CD4-positive, alpha-beta memory T cell (primary cell): ENCODE measurements around the gene GRAMD1C. TPM values are rescaled to one million over a fixed set of nuclear protein-coding genes. Genes with fewer than 3 reads are reported as not detected.

Source experiments
- CTCF ChIA-PET: fragments of 350-600 bp; sonication (Branson Sonifier 250); formaldehyde crosslinking; loops from one replicate; lab custom pipeline; 2021; ENCODE audit warnings: inconsistent platforms; ENCODE audit not compliant: partially characterized antibody; lab: Charles Lee
- POLR2A ChIA-PET: fragments of 350-600 bp; sonication (Branson Sonifier 250); formaldehyde crosslinking; loops from one replicate; lab custom pipeline; 2021; ENCODE audit not compliant: partially characterized antibody; lab: Charles Lee
- DNase-seq, 5 donors: peaks; one replicate each; pipeline versions ENCODE4 v3.0.0 to v3.0.0-alpha.2; 2020 to 2022; ENCODE audit warnings: mixed read lengths in 1 of 5
- H3K27ac ChIP-seq: one replicate; pipeline ENCODE4 v1.7.0; 2013; ENCODE audit warnings: low read depth, low read length
- H3K27me3 ChIP-seq: 2 replicates; pipeline ENCODE4 v1.7.0; 2013; ENCODE audit warnings: mild to moderate bottlenecking, low read length, moderate library complexity; ENCODE audit not compliant: insufficient read depth
- H3K36me3 ChIP-seq: 2 replicates; pipeline ENCODE4 v1.7.0; 2013; ENCODE audit warnings: mild to moderate bottlenecking, low read length, moderate library complexity; ENCODE audit not compliant: insufficient read depth
- H3K4me1 ChIP-seq: 2 replicates; pipeline ENCODE4 v1.7.0; 2013; ENCODE audit warnings: mild to moderate bottlenecking, low read length, moderate library complexity; ENCODE audit not compliant: insufficient read depth
- H3K4me3 ChIP-seq, 2 donors: one replicate each; pipeline ENCODE4 v1.7.0; 2013; ENCODE audit warnings: low read length in 2 of 2, mild to moderate bottlenecking in 1 of 2
- H3K9me3 ChIP-seq, 2 donors: one replicate each; pipeline ENCODE4 v1.7.0; 2013; ENCODE audit warnings: low read length in 2 of 2, control low read depth in 1 of 2; ENCODE audit not compliant: control insufficient read depth in 1 of 2
- H3K27ac Mint-ChIP-seq, 7 donors: one replicate each; pipeline ENCODE4 v1.8.0; 2020 to 2021; ENCODE audit warnings: mixed read lengths in 7 of 7, mild to moderate bottlenecking in 6 of 7, inconsistent platforms in 3 of 7, moderate library complexity in 3 of 7
- H3K27me3 Mint-ChIP-seq, 2 donors: one replicate each; pipeline ENCODE4 v1.8.0; 2020 to 2021; ENCODE audit warnings: mixed read lengths in 2 of 2
- H3K36me3 Mint-ChIP-seq, 2 donors: one replicate each; pipeline ENCODE4 v1.8.0; 2020 to 2021; ENCODE audit warnings: mixed read lengths in 2 of 2, inconsistent platforms in 1 of 2, mild to moderate bottlenecking in 1 of 2
- H3K4me1 Mint-ChIP-seq, 4 donors: one replicate each; pipeline ENCODE4 v1.8.0; 2020 to 2021; ENCODE audit warnings: mixed read lengths in 4 of 4, mild to moderate bottlenecking in 1 of 4
- H3K4me3 Mint-ChIP-seq, 8 donors: one replicate each; pipeline ENCODE4 v1.8.0; 2020 to 2021; ENCODE audit warnings: mixed read lengths in 8 of 8, mild to moderate bottlenecking in 7 of 8, moderate library complexity in 6 of 8, inconsistent platforms in 3 of 8
- H3K9me3 Mint-ChIP-seq, 8 donors: one replicate each; pipeline ENCODE4 v1.8.0; 2020 to 2021; ENCODE audit warnings: mixed read lengths in 8 of 8, mild to moderate bottlenecking in 5 of 8, inconsistent platforms in 3 of 8, moderate library complexity in 1 of 8
- intact Hi-C: fragments of 100-400 bp; cut with micrococcal nuclease; formaldehyde crosslinking; loops from one replicate; pipeline ENCODE4 v1.15.1; 2023
- polyA plus RNA-seq, 2 donors: library from polyadenylated mRNA; unstranded; fragments of 300-500 nt; fragmentation: Illumina TruSeq; gene quantifications; one replicate each; pipeline ENCODE4 v1.2.3, GENCODE V29; 2021
- total RNA-seq, 2 experiments: library from RNA; stranded (reverse); gene quantifications; one replicate each; pipeline ENCODE4 v1.2.3, GENCODE V29; 2021

The GRAMD1C gene
- total RNA-seq: 1 to 10 TPM; 2.6 to 2.8 TPM
- polyA plus RNA-seq: under 1 TPM in 1 of 2 donors, not detected in 1; 0.45 TPM

DNA sequence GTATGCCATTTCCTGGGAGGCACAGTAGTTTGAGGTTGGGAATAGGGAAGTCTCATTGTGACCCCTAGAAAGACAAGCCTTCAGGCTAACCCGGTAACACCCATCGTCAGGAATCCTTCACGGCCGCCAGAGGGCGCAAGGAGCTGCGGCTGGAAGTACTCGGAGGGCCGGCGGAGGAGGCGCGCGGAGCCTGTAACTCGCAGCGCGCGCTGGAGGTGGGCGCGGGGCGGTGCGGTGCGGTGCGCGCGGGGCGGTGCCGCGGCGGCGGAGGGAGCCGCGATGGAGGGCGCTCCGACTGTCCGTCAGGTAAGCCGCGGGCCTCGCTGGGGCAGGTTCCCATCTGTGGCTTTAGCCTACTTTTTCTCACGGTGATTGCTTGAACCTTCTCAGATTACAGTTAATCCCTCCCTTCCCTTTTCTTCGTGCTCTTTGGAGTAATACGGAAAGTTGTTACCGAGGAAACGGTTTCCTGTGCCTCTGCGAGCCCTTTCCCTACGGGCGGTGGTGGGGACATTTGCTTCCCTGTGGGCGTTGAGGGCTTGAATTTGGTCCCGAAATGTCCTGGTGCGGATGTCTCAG, at the start of gene GRAMD1C:
GRAMD1C (plus strand) TSS at position 158 of the 579 bp plus-strand sequence; CDS start at position 280, 122 bp downstream.
- Mint-ChIP-seq H3K4me3 (peak within 1 kb of the TSS; percentile 71 to 84 (median 81)), H3K36me3 (no peaks in the 10 kb centered on the region), H3K9me3 (no peaks in the 10 kb centered on the region), H3K4me1 (peaks cover 0 to 6% (median 6%) of the 10 kb centered on the region in 4 donors), H3K27ac (peak within 1 kb of the TSS in 4 of 7 donors; percentile 31 to 56 (median 38)), H3K27me3 (peaks cover 0 to 1% of the 10 kb centered on the region in 2 donors)
- ChIA-PET POLR2A (no interaction called here), CTCF (interaction anchor here (0.7 to 13.2 kb wide), 15 partner anchors 14 to 1790 kb away, joined by 3 to 157 read pairs (median 3); partner anchors contain the start of genes ATP6V1A, CCDC191 and QTRT2)
- intact Hi-C loops: loop anchor here (1.0 to 5.0 kb wide), 4 partner anchors 75 to 219 kb away; partner anchors contain the start of genes ATP6V1A, CCDC191, NAA50 and QTRT2
- Histone ChIP-seq H3K9me3 (no peaks in the 10 kb centered on the region), H3K4me1 (peaks cover 7% of the 10 kb centered on the region), H3K27me3 (no peaks in the 10 kb centered on the region), H3K4me3 (peak within 1 kb of the TSS; percentile 32 to 68), H3K36me3 (no peaks in the 10 kb centered on the region), H3K27ac (no peak within 1 kb of the TSS)
- DNase-seq: peak; percentile 81 to 84 (median 83)

DNA sequence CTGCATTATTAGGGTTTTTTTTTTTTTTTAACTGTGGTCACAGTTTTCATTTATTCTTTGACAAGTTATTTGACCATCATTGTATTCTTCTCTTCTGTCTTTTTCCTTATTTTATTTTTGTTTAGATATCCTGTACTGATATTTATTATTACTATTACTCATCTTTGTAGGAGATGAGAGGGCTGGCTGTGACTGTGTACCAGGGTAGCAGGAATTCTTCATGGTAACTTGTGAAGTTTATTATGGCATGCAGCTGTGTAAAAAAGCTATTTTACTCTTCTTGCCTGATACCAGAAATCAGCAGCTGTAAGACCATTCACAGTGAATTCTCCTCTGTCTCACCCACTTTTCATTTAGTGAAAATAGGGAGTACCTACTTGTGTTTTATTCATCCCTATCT, 47.2 kb upstream of the GRAMD1C start:
- H3K4me3 ChIP-seq: no peak overlapping the region
- no peaks in the 10 kb centered on the region for H3K4me1 Mint-ChIP-seq
- ChIA-PET CTCF (interaction anchor here (0.7 to 1.2 kb wide), 2 partner anchors 21 to 99 kb away, joined by 3 read pairs; no protein-coding TSS in a partner anchor), POLR2A (no interaction called here)
- peaks cover 17 to 51% of the 10 kb centered on the region in 2 donors for H3K36me3 Mint-ChIP-seq
- no peaks in the 10 kb centered on the region for H3K9me3 Mint-ChIP-seq
- no peak overlapping the region for H3K4me3 Mint-ChIP-seq
- no peaks in the 10 kb centered on the region for H3K27me3 Mint-ChIP-seq
- no peaks in the 10 kb centered on the region for H3K4me1 ChIP-seq
- peak overlapping the region in 1 of 7 donors; percentile 24 for H3K27ac Mint-ChIP-seq
- peaks cover 13% of the 10 kb centered on the region for H3K36me3 ChIP-seq
- H3K27ac ChIP-seq: no peak overlapping the region
- no peak for DNase-seq
- intact Hi-C loops: no loop called here
- no peaks in the 10 kb centered on the region for H3K27me3 ChIP-seq
- no peaks in the 10 kb centered on the region for H3K9me3 ChIP-seq

DNA sequence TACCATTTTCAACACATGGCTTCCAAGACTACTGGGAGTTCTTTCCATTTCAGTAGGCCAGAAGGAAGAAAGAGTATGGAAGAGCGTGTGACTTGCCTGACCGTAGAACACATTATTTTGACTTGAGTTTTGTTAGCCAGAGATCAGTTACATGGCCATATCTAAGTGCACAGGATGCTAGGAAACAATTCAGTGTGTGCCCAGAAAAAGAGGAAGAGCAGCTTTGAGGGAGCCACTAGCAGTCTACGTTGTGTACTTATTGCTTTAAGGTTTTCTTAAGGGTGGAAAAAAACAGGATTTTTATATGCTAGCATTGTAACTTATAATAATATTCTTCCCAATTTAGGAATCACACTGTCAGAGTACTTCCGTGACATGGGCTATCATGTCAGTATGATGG, 44.1 kb upstream of the GRAMD1C start:
- DNase-seq: no peak
- ChIA-PET CTCF (interaction anchor here (1.3 to 2.1 kb wide), 3 partner anchors 9 to 58 kb away, joined by 3 to 6 read pairs (median 4); no protein-coding TSS in a partner anchor), POLR2A (no interaction called here)
- H3K27ac Mint-ChIP-seq: no peak overlapping the region
- Histone ChIP-seq H3K4me1 (no peaks in the 10 kb centered on the region), H3K4me3 (no peak overlapping the region), H3K9me3 (no peaks in the 10 kb centered on the region), H3K27me3 (no peaks in the 10 kb centered on the region), H3K36me3 (peaks cover 5% of the 10 kb centered on the region), H3K27ac (no peak overlapping the region)
- H3K27me3 Mint-ChIP-seq: no peaks in the 10 kb centered on the region
- peaks cover 18 to 46% of the 10 kb centered on the region in 2 donors for H3K36me3 Mint-ChIP-seq
- H3K4me1 Mint-ChIP-seq: no peaks in the 10 kb centered on the region
- H3K9me3 Mint-ChIP-seq: no peaks in the 10 kb centered on the region
- intact Hi-C loops: no loop called here
- no peak overlapping the region for H3K4me3 Mint-ChIP-seq

DNA sequence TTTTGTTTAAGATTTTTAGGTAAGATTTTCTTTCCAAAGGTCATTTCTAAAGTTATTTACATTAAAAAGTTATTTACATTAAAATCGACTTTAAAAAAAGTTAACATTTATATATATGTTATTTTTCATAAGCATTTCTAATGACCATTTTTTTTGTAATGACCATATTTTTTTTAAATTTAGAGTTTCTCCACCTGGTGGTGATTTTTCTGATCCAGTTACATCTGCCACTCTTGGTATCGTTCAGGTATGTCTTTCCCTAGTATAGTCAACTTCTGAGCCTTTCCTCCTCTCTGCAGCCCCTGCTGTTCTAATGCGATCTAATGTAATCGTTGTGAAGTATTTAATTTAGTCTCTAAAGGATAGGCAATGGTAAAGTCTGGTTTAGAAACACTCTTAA, 42.9 kb upstream of the GRAMD1C start:
- Mint-ChIP-seq H3K9me3 (no peaks in the 10 kb centered on the region), H3K4me3 (no peak overlapping the region), H3K27ac (peak overlapping the region in 1 of 7 donors; percentile 50), H3K36me3 (peaks cover 25 to 44% of the 10 kb centered on the region in 2 donors), H3K27me3 (no peaks in the 10 kb centered on the region), H3K4me1 (no peaks in the 10 kb centered on the region)
- CTCF ChIA-PET: interaction anchor here (1.1 to 2.1 kb wide), 4 partner anchors 17 to 60 kb away, joined by 3 to 6 read pairs (median 4); no protein-coding TSS in a partner anchor
- POLR2A ChIA-PET: no interaction called here
- Histone ChIP-seq H3K36me3 (peaks cover 5% of the 10 kb centered on the region), H3K4me3 (no peak overlapping the region), H3K27me3 (no peaks in the 10 kb centered on the region), H3K27ac (no peak overlapping the region), H3K4me1 (no peaks in the 10 kb centered on the region), H3K9me3 (no peaks in the 10 kb centered on the region)
- no peak for DNase-seq
- intact Hi-C loops: no loop called here

DNA sequence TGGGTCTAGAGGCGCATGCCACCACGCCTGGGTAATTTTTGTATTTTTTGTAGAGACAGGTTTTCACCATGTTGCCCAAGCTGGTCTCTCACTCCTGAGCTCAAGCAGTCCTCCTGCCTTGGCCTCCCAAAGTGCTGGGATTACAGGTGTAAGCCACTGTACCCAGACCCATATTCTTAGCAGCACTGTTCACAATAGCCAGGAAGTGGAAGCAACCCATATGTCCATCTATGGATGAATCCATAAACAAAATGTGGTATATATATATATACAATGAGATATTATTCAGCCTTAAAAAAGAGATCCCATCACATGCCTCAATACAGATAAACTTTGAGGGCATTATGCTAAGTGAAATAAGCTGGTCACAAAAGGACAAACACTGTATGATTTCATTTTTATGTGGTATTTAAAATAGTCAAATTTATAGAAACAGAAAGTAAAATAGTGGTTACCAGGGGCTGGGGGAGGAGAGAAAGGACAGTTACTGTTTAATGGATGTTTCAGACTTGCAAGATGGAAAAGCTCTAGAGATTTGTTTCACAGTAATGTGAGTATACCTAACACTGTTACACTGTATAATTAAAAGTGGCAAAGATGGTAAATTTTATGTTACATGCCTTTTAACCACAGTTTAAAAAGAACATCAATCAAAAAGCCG, 35.7 kb upstream of the GRAMD1C start:
- Histone ChIP-seq H3K27me3 (no peaks in the 10 kb centered on the region), H3K9me3 (no peaks in the 10 kb centered on the region), H3K27ac (no peak overlapping the region), H3K4me1 (no peaks in the 10 kb centered on the region), H3K4me3 (no peak overlapping the region), H3K36me3 (peaks cover 19% of the 10 kb centered on the region)
- H3K36me3 Mint-ChIP-seq: peaks cover 43 to 58% of the 10 kb centered on the region in 2 donors
- H3K27me3 Mint-ChIP-seq: no peaks in the 10 kb centered on the region
- no peaks in the 10 kb centered on the region for H3K4me1 Mint-ChIP-seq
- no peak overlapping the region for H3K4me3 Mint-ChIP-seq
- POLR2A ChIA-PET: no interaction called here
- intact Hi-C loops: no loop called here
- no peak for DNase-seq
- H3K27ac Mint-ChIP-seq: peak overlapping the region in 4 of 7 donors; percentile 17 to 64 (median 36)
- H3K9me3 Mint-ChIP-seq: no peaks in the 10 kb centered on the region
- CTCF ChIA-PET: interaction anchor here (2.8 kb wide), 1 partner anchor 42 kb away, joined by 6 read pairs; no protein-coding TSS in a partner anchor

DNA sequence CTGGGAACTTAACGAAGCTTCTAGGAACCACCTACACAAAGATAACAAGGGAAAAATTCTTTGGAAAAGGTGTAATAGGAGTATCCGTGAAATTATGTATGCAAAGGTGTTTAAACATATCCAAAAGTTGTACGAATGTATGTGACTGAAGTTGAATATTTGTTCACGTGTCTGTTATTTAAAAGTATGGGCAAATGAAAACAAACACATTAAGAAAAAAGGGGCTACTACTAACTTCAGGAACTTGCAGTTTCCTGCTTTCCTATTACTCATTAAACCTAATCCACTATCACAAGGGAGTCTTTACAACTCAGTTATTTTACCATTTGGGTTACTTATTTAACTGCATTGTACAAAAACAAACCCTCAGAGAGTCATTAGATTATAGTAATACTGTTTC, 33.9 kb upstream of the GRAMD1C start:
- Mint-ChIP-seq H3K36me3 (peaks cover 42 to 58% of the 10 kb centered on the region in 2 donors), H3K4me3 (no peak overlapping the region), H3K27me3 (no peaks in the 10 kb centered on the region), H3K27ac (no peak overlapping the region), H3K9me3 (no peaks in the 10 kb centered on the region), H3K4me1 (no peaks in the 10 kb centered on the region)
- CTCF ChIA-PET: no interaction called here
- DNase-seq: no peak
- Histone ChIP-seq H3K4me1 (no peaks in the 10 kb centered on the region), H3K9me3 (no peaks in the 10 kb centered on the region), H3K27me3 (no peaks in the 10 kb centered on the region), H3K27ac (no peak overlapping the region), H3K4me3 (no peak overlapping the region), H3K36me3 (peaks cover 25% of the 10 kb centered on the region)
- intact Hi-C loops: no loop called here
- POLR2A ChIA-PET: no interaction called here

DNA sequence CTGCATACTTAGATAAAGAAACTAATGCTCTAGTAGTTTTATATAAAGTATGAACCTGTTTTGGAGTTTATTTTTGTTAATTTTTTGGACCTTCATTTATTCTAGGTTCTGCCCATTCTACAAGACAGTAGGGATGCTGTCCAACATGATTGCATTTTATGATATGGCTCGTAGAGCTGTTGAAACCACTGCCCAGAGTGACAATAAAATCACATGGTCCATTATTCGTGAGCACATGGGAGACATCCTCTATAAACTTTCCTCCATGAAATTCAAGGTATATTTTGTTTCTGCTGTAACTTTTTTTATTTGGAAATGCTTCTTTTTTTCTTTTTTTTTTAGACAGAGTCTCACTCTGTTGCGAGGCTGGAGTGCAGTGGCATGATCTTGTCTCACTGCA, 33.3 kb upstream of the GRAMD1C start:
- no peak overlapping the region for H3K27ac Mint-ChIP-seq
- no peaks in the 10 kb centered on the region for H3K9me3 Mint-ChIP-seq
- peak overlapping the region in 1 of 8 donors; percentile 15 for H3K4me3 Mint-ChIP-seq
- H3K4me1 ChIP-seq: no peaks in the 10 kb centered on the region
- no peaks in the 10 kb centered on the region for H3K27me3 Mint-ChIP-seq
- H3K4me1 Mint-ChIP-seq: no peaks in the 10 kb centered on the region
- peaks cover 25% of the 10 kb centered on the region for H3K36me3 ChIP-seq
- ChIA-PET POLR2A (no interaction called here), CTCF (no interaction called here)
- DNase-seq: no peak
- no peaks in the 10 kb centered on the region for H3K27me3 ChIP-seq
- H3K27ac ChIP-seq: no peak overlapping the region
- H3K9me3 ChIP-seq: no peaks in the 10 kb centered on the region
- no peak overlapping the region for H3K4me3 ChIP-seq
- H3K36me3 Mint-ChIP-seq: peaks cover 41 to 56% of the 10 kb centered on the region in 2 donors
- intact Hi-C loops: no loop called here
